ENCODE data around the gene COLQ.

The COLQ gene

GRCh38 chr3:15551902-15552301 is 30.4 kb upstream of the COLQ start:
- DNase-seq (ENCODE audit: low read depth), result no peak
- TF ChIP-seq, protein P1, sequence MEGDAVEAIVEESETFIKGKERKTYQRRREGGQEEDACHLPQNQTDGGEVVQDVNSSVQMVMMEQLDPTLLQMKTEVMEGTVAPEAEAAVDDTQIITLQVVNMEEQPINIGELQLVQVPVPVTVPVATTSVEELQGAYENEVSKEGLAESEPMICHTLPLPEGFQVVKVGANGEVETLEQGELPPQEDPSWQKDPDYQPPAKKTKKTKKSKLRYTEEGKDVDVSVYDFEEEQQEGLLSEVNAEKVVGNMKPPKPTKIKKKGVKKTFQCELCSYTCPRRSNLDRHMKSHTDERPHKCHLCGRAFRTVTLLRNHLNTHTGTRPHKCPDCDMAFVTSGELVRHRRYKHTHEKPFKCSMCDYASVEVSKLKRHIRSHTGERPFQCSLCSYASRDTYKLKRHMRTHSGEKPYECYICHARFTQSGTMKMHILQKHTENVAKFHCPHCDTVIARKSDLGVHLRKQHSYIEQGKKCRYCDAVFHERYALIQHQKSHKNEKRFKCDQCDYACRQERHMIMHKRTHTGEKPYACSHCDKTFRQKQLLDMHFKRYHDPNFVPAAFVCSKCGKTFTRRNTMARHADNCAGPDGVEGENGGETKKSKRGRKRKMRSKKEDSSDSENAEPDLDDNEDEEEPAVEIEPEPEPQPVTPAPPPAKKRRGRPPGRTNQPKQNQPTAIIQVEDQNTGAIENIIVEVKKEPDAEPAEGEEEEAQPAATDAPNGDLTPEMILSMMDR (conservative IDR thresholded peaks at IDR 0.05; ENCODE audit: low read depth, low read length), result no peak
- no peak overlapping the region for H3K4me3 ChIP-seq (ENCODE audit: low read depth, low read length)

GRCh38 chr3:15549846-15550245 is 28.3 kb upstream of the COLQ start:
- H3K4me3 ChIP-seq (ENCODE audit: low read depth, low read length), result no peak overlapping the region
- DNase-seq (ENCODE audit: low read depth), result no peak

GRCh38 chr3:15542614-15543013 is 21.1 kb upstream of the COLQ start:
- TF ChIP-seq, protein P1 (conservative IDR thresholded peaks at IDR 0.05; ENCODE audit: low read depth, low read length), result no peak
- H3K4me3 ChIP-seq (ENCODE audit: low read depth, low read length), result no peak overlapping the region
- no peak for DNase-seq (ENCODE audit: low read depth)

More at GRCh38 chr3:15549846-15550245, 28.3 kb upstream of the COLQ start:
- TF ChIP-seq, protein P1 (conservative IDR thresholded peaks at IDR 0.05; ENCODE audit: low read depth, low read length), result no peak

DNA sequence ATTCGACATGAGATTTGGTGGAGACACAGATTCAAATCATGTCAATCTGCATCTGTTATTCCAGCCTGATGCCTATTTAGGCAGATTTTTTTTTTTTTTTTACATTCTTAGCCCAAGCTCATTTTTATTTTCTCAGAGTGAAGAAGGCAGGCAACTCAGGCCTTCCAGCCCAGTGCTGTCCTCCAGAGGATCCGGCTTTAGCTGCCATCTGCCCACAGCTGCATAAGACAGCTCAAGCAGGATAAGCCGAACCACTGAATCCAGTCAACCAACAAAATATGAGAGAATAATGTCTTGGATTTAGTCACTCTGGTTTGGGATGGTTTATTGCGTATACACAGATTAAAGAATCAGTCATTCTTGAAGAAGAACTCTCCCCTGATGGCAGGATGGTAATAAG is 19.9 kb upstream of the COLQ start:
- no peak overlapping the region for H3K4me3 ChIP-seq (ENCODE audit: low read depth, low read length)
- no peak for DNase-seq (ENCODE audit: low read depth)
- TF ChIP-seq, protein P1 (conservative IDR thresholded peaks at IDR 0.05; ENCODE audit: low read depth, low read length), result no peak

DNA sequence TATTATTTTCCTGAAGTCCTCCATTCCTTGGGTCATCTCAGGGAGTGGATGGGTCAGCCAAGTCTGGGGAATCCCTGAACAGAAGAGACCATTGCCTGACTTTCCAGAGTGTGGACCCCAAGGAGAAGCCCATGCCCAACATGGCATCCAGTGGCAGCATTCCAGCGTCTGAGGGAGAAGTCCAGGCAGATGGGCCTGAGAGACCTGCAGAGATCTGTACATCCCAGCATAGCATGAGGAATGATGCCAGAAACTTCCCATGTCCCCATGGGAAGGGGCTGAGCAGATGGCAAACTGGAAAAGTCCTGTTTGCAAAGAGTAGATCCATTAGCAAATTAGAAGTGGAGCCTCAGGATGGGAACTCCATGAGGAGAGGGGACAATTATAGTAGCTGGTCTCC is 17.6 kb upstream of the COLQ start:
- H3K4me3 ChIP-seq (ENCODE audit: low read depth, low read length), result no peak overlapping the region
- TF ChIP-seq, protein P1 (conservative IDR thresholded peaks at IDR 0.05; ENCODE audit: low read depth, low read length), result no peak
- DNase-seq (ENCODE audit: low read depth), result no peak

DNA sequence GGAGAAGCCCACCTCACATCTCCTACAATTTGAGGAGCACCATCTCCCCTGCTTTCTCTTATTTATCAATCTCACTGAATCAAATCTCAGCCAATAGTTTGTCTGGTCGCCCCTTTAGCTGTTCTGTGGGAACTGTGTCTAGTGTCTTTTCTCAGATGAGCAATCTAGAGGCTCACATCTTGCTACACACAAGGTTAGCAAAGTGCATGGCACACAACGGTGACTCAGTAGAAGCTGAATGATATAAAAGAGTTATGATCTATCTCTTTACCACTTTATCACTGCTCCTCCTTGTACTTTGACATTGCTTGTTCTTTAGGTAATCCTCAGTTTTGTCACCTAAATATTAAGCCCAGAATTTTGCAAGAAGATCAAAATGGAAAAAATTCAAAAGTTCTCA is 16.8 kb upstream of the COLQ start:
- H3K4me3 ChIP-seq (ENCODE audit: low read depth, low read length), result no peak overlapping the region
- TF ChIP-seq, protein P1 (conservative IDR thresholded peaks at IDR 0.05; ENCODE audit: low read depth, low read length), result no peak
- no peak for DNase-seq (ENCODE audit: low read depth)

- DNase-seq (ENCODE audit: low read depth), result no peak
- TF ChIP-seq, protein P1 (conservative IDR thresholded peaks at IDR 0.05; ENCODE audit: low read depth, low read length), result no peak
- no peak overlapping the region for H3K4me3 ChIP-seq (ENCODE audit: low read depth, low read length)
Measured at GRCh38 chr3:15536856-15537255, 15.3 kb upstream of the COLQ start.
